IMR-90 (cell line): Measurements from ENCODE around the gene NPAS3. TPM values are rescaled to one million over a fixed set of nuclear protein-coding genes. Genes with fewer than 3 reads are reported as not detected.

ENCODE experiments used
- ATAC-seq: fragments of 200-7000 bp; cut with Tn5 transposase; 2 replicates; pipeline ENCODE4 v1.9.1; 2020; ENCODE audit warnings: low read depth, mild to moderate bottlenecking, moderate library complexity
- BruUV-seq: library from RNA; stranded (reverse); fragments of 400-500 nt; replicated peaks from 2 replicates; lab custom pipeline; 2021; lab: Mats Ljungman, UMichigan
- CTCF ChIA-PET: fragments of 300-600 bp; formaldehyde crosslinking; extraction: SDS; loops from one replicate; lab custom pipeline; 2021; ENCODE audit warnings: antibody characterized with exemption; lab: Yijun Ruan, JAX
- POLR2A ChIA-PET: fragments of 300-600 bp; sonication (Branson Sonifier 250); formaldehyde crosslinking; loops from one replicate; lab custom pipeline; 2022; ENCODE audit warnings: antibody characterized with exemption; ENCODE audit not compliant: unreplicated experiment; lab: Charles Lee
- DNase-seq: peaks from one replicate; pipeline ENCODE4 v3.0.0; 2013
- H2AFZ ChIP-seq: replicated peaks from 2 replicates; pipeline ENCODE3; 2013; ENCODE audit warnings: low read length, mild to moderate bottlenecking; ENCODE audit not compliant: poor library complexity
- H2AK5ac ChIP-seq: 2 replicates; pipeline ENCODE4 v1.6.1; 2013; ENCODE audit warnings: low read depth, low read length, inconsistent platforms
- H2AK9ac ChIP-seq: replicated peaks from 2 replicates; pipeline ENCODE3; 2013; ENCODE audit warnings: mild to moderate bottlenecking, low read depth, low read length, moderate library complexity; ENCODE audit not compliant: poor library complexity
- H2BK120ac ChIP-seq: 2 replicates; pipeline ENCODE4 v1.6.1; 2013; ENCODE audit warnings: low read depth, low read length, inconsistent platforms
- H2BK15ac ChIP-seq: 3 replicates; pipeline ENCODE4 v1.6.1; 2013; ENCODE audit warnings: low read depth, low read length, inconsistent platforms
- H2BK20ac ChIP-seq: 2 replicates; pipeline ENCODE4 v1.6.1; 2013; ENCODE audit warnings: low read depth, mild to moderate bottlenecking, inconsistent platforms, low read length, moderate library complexity
- H2BK5ac ChIP-seq: 2 replicates; pipeline ENCODE4 v1.6.1; 2013; ENCODE audit warnings: mild to moderate bottlenecking, low read depth, low read length, inconsistent platforms; ENCODE audit not compliant: poor library complexity, severe bottlenecking
- H3K14ac ChIP-seq: replicated peaks from 2 replicates; pipeline ENCODE4 v1.6.1; 2013; ENCODE audit warnings: low read depth, low read length, inconsistent platforms
- H3K18ac ChIP-seq: 2 replicates; pipeline ENCODE4 v1.6.1; 2013; ENCODE audit warnings: low read depth, low read length, control low read depth
- H3K23ac ChIP-seq: 2 replicates; pipeline ENCODE4 v1.6.1; 2013; ENCODE audit warnings: low read depth, low read length, inconsistent platforms
- H3K27ac ChIP-seq: 2 replicates; pipeline ENCODE4 v1.5.1; 2013; ENCODE audit warnings: mild to moderate bottlenecking, control low read depth, low read length; ENCODE audit not compliant: insufficient read depth
- H3K27me3 ChIP-seq: 2 replicates; pipeline ENCODE4 v1.6.1; 2013; ENCODE audit warnings: low read length; ENCODE audit not compliant: control insufficient read depth, insufficient read depth
- H3K36me3 ChIP-seq: 2 replicates; pipeline ENCODE4 v1.6.1; 2013; ENCODE audit warnings: low read length, mixed read lengths; ENCODE audit not compliant: control insufficient read depth, insufficient read depth
- H3K4ac ChIP-seq: 2 replicates; pipeline ENCODE4 v1.6.1; 2013; ENCODE audit warnings: low read depth, low read length, inconsistent platforms
- H3K4me1 ChIP-seq: 2 replicates; pipeline ENCODE4 v1.6.1; 2013; ENCODE audit warnings: low read length, mixed read lengths; ENCODE audit not compliant: control insufficient read depth, insufficient read depth
- H3K4me2 ChIP-seq: 2 replicates; pipeline ENCODE4 v1.6.1; 2013; ENCODE audit warnings: low read depth, mild to moderate bottlenecking, control low read depth, low read length, moderate library complexity
- H3K4me3 ChIP-seq: 2 replicates; pipeline ENCODE4 v1.5.1; 2013; ENCODE audit warnings: low read depth, mild to moderate bottlenecking, control low read depth, low read length, moderate library complexity; ENCODE audit not compliant: insufficient read depth
- H3K56ac ChIP-seq: 2 replicates; pipeline ENCODE4 v1.6.1; 2013; ENCODE audit warnings: low read length, inconsistent platforms; ENCODE audit not compliant: insufficient read depth; ENCODE audit errors: extremely low read depth
- H3K79me1 ChIP-seq, 2 experiments: 2 replicates each; pipeline ENCODE4 v1.6.1; 2013; ENCODE audit warnings: low read length in 2 of 2, inconsistent platforms in 1 of 2, low read depth in 1 of 2
- H3K9ac ChIP-seq: 2 replicates; pipeline ENCODE4 v1.6.1; 2013; ENCODE audit warnings: low read depth, low read length, control low read depth
- H3K9me1 ChIP-seq: 2 replicates; pipeline ENCODE4 v1.6.1; 2013; ENCODE audit warnings: low read length, inconsistent platforms; ENCODE audit not compliant: insufficient read depth
- H3K9me3 ChIP-seq: 2 replicates; pipeline ENCODE4 v1.6.1; 2013; ENCODE audit warnings: low read length; ENCODE audit not compliant: control insufficient read depth, insufficient read depth
- H4K20me1 ChIP-seq: 2 replicates; pipeline ENCODE4 v1.6.1; 2013; ENCODE audit warnings: low read length, inconsistent platforms; ENCODE audit not compliant: insufficient read depth
- H4K5ac ChIP-seq: 2 replicates; pipeline ENCODE4 v1.6.1; 2013; ENCODE audit warnings: mild to moderate bottlenecking, low read depth, low read length, control low read depth
- H4K8ac ChIP-seq, 2 experiments: 2 replicates each; pipeline ENCODE4 v1.6.1; 2013; ENCODE audit warnings: low read depth in 2 of 2, low read length in 2 of 2, control low read depth in 1 of 2, inconsistent platforms in 1 of 2
- H4K91ac ChIP-seq: 2 replicates; pipeline ENCODE4 v1.6.1; 2013; ENCODE audit warnings: low read depth, low read length, inconsistent platforms; ENCODE audit not compliant: insufficient read depth
- BHLHE40 ChIP-seq: fragments of 150-350 bp; IDR thresholded peaks from 2 replicates; pipeline ENCODE4 v1.6.1; 2016; ENCODE audit warnings: mild to moderate bottlenecking, low read depth, low read length
- CEBPB ChIP-seq: IDR thresholded peaks from 2 replicates; pipeline ENCODE4 v1.6.1; 2012; ENCODE audit warnings: low read depth, low read length, improper control_type of control experiment
- CHD1 ChIP-seq: IDR thresholded peaks from 2 replicates; pipeline ENCODE4 v1.6.1; 2012; ENCODE audit warnings: low read depth, low read length, improper control_type of control experiment
- CTCF ChIP-seq: conservative IDR thresholded peaks from 2 replicates; pipeline ENCODE4 v1.5.1; 2012; ENCODE audit warnings: mild to moderate bottlenecking, low read depth, low read length, improper control_type of control experiment
- ELK1 ChIP-seq: fragments of 150-350 bp; IDR thresholded peaks from 2 replicates; pipeline ENCODE4 v1.6.1; 2016; ENCODE audit warnings: low read depth, mild to moderate bottlenecking, low read length, moderate library complexity, borderline replicate concordance
- FOS ChIP-seq: fragments of 150-350 bp; IDR thresholded peaks from 2 replicates; pipeline ENCODE4 v1.6.1; 2016; ENCODE audit warnings: low read depth, low read length
- MAFK ChIP-seq: IDR thresholded peaks from 2 replicates; pipeline ENCODE4 v1.6.1; 2012; ENCODE audit warnings: low read depth, low read length, improper control_type of control experiment
- MAZ ChIP-seq: IDR thresholded peaks from 2 replicates; pipeline ENCODE4 v1.6.1; 2012; ENCODE audit warnings: low read depth, mild to moderate bottlenecking, low read length, improper control_type of control experiment, moderate library complexity, borderline replicate concordance
- MXI1 ChIP-seq: IDR thresholded peaks from 2 replicates; pipeline ENCODE4 v1.6.1; 2012; ENCODE audit warnings: low read depth, mild to moderate bottlenecking, low read length, moderate library complexity, borderline replicate concordance
- NFE2L2 ChIP-seq: fragments of 150-350 bp; IDR thresholded peaks from 2 replicates; pipeline ENCODE4 v1.6.1; 2016; ENCODE audit warnings: low read depth, mild to moderate bottlenecking, low read length
- POLR2A ChIP-seq: IDR thresholded peaks from 2 replicates; pipeline ENCODE4 v1.6.1; 2012; ENCODE audit warnings: mild to moderate bottlenecking, low read depth, low read length
- RAD21 ChIP-seq: IDR thresholded peaks from 2 replicates; pipeline ENCODE4 v1.6.1; 2012; ENCODE audit warnings: low read length, improper control_type of control experiment
- RCOR1 ChIP-seq: IDR thresholded peaks from 2 replicates; pipeline ENCODE4 v1.6.1; 2012; ENCODE audit warnings: mild to moderate bottlenecking, low read length, improper control_type of control experiment; ENCODE audit not compliant: insufficient replicate concordance
- RFX5 ChIP-seq: IDR thresholded peaks from 2 replicates; pipeline ENCODE4 v1.8.0; 2012; ENCODE audit warnings: low read depth, mild to moderate bottlenecking, low read length, moderate library complexity
- SMC3 ChIP-seq: fragments of 150-350 bp; IDR thresholded peaks from 2 replicates; pipeline ENCODE4 v1.6.1; 2016; ENCODE audit warnings: low read depth, mild to moderate bottlenecking, antibody characterized with exemption, low read length, moderate library complexity
- WGBS, 2 experiments: methylation state at CpG; one replicate each; pipeline versions ENCODE4 v1.1.5 to v1.1.7; 2013; ENCODE audit warnings: missing lambda C conversion rate in 2 of 2; ENCODE audit not compliant: insufficient read length in 1 of 2; ENCODE audit errors: extremely low coverage in 2 of 2; 5-methylcytosine and 5-hydroxymethylcytosine counted together
- dilution Hi-C: fragments of 300-500 bp; cut with HindIII; formaldehyde crosslinking; loops from one replicate; pipeline ENCODE4 v1.14.3; 2018; ENCODE audit warnings: low sequenced_read_pairs; ENCODE audit not compliant: unreplicated experiment
- in situ Hi-C: fragments of 300-500 bp; cut with MboI; formaldehyde crosslinking; loops from 3 replicates; pipeline ENCODE4 v1.14.3; 2019; ENCODE audit warnings: low sequenced_read_pairs, inconsistent platforms, mixed read lengths
- intact Hi-C: fragments of 100-400 bp; cut with micrococcal nuclease; formaldehyde crosslinking; loops from 2 replicates; pipeline ENCODE4 v1.10.0; 2022
- polyA plus RNA-seq, 3 experiments: library from polyadenylated mRNA; depleted of rRNA; stranded (reverse); fragments of >200 nt; gene quantifications; 2 replicates each; pipeline ENCODE4 v1.2.3, GENCODE V29; 2012; ENCODE audit warnings: low replicate concordance in 1 of 3
- total RNA-seq: library from RNA; depleted of rRNA; stranded (reverse); fragments of >200 nt; gene quantifications from 2 replicates; pipeline ENCODE4 v1.2.3, GENCODE V29; 2012
- TF ChIP-seq, protein P1 (sequence below): fragments of 150-350 bp; IDR thresholded peaks from 2 replicates; pipeline ENCODE4 v1.6.1; 2017; ENCODE audit warnings: mild to moderate bottlenecking, antibody characterized with exemption, low read length, low read depth

NPAS3 gene
- total and polyA plus RNA-seq, 2 of the 4 experiments (the other 2 are of a cell fraction) = not detected

- H3K4ac ChIP-seq = no peak overlapping the region
- no peaks in the 10 kb centered on the region; the same call in 1 of the 2 replicates for H3K27me3 ChIP-seq
- H2AK5ac ChIP-seq = no peak overlapping the region
- no peak overlapping the region for H3K27ac ChIP-seq
- no peak overlapping the region for H2BK20ac ChIP-seq
- no peak overlapping the region for H3K18ac ChIP-seq
- ATAC-seq = no peak
- no peaks in the 10 kb centered on the region for H3K79me1 ChIP-seq
- H2BK120ac ChIP-seq = no peak overlapping the region
- dilution Hi-C loops = loop anchor here (25.0 kb wide), 1 partner anchor 1201 kb away; no protein-coding TSS in a partner anchor
- H3K14ac ChIP-seq = no peak overlapping the region
- H3K4me3 ChIP-seq = no peak overlapping the region
- no peak overlapping the region for H2AFZ ChIP-seq
- no peaks in the 10 kb centered on the region for H3K4me1 ChIP-seq
- no peak for TF ChIP-seq CHD1
- TF ChIP-seq RAD21 = no peak
- no peak for TF ChIP-seq CTCF
- no peak for TF ChIP-seq RFX5
- TF ChIP-seq MAFK = no peak
- no peak for TF ChIP-seq NFE2L2
- TF ChIP-seq FOS = no peak
- TF ChIP-seq MXI1 = no peak
- TF ChIP-seq CEBPB = no peak
- no peak for TF ChIP-seq MAZ
- TF ChIP-seq POLR2A = no peak
- TF ChIP-seq BHLHE40 = no peak
- TF ChIP-seq, protein P1, sequence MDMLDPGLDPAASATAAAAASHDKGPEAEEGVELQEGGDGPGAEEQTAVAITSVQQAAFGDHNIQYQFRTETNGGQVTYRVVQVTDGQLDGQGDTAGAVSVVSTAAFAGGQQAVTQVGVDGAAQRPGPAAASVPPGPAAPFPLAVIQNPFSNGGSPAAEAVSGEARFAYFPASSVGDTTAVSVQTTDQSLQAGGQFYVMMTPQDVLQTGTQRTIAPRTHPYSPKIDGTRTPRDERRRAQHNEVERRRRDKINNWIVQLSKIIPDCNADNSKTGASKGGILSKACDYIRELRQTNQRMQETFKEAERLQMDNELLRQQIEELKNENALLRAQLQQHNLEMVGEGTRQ = no peak
- no peak for TF ChIP-seq ELK1
- TF ChIP-seq SMC3 = no peak
- TF ChIP-seq RCOR1 = no peak
- no peak overlapping the region for H3K56ac ChIP-seq
- no peak overlapping the region for H3K4me2 ChIP-seq
- no peak overlapping the region for H4K5ac ChIP-seq
- no TSS peak for BruUV-seq
- no peak overlapping the region for H3K23ac ChIP-seq
- no peak overlapping the region for H4K91ac ChIP-seq
- H2BK5ac ChIP-seq = no peak overlapping the region
- no peak overlapping the region for H4K8ac ChIP-seq
- WGBS, 2 experiments = no CpG with 5 or more reads among the region's 11 CpGs
- intact Hi-C loops = no loop called here
- no peak for DNase-seq
- no peak overlapping the region for H2AK9ac ChIP-seq
- ChIA-PET POLR2A (no interaction called here), CTCF (no interaction called here)
- no peak overlapping the region for H3K9ac ChIP-seq
- in situ Hi-C loops = no loop called here
- no peaks in the 10 kb centered on the region for H3K36me3 ChIP-seq
- no peaks in the 10 kb centered on the region for H4K20me1 ChIP-seq
- no peaks in the 10 kb centered on the region for H3K9me3 ChIP-seq
- H3K9me1 ChIP-seq = no peaks in the 10 kb centered on the region
- no peak overlapping the region for H2BK15ac ChIP-seq
Observed at GRCh38 chr14:33788161-33788560, 849.5 kb downstream of the NPAS3 start.
